GM12878 (cell line): Measurements from ENCODE around the gene TAGLN.

ENCODE experiments used
- BCL11A ChIP-seq: IDR thresholded peaks from 2 replicates; pipeline ENCODE4 v1.6.1; 2011; ENCODE audit warnings: low read depth, low read length
- E2F4 ChIP-seq: IDR thresholded peaks from 2 replicates; pipeline ENCODE4 v1.6.1; 2012; ENCODE audit warnings: low read depth, low read length, improper control_type of control experiment
- EZH2 ChIP-seq: IDR thresholded peaks from 2 replicates; pipeline ENCODE4 v1.6.1; 2012; ENCODE audit warnings: low read depth, mild to moderate bottlenecking, control low read depth, inconsistent platforms, low read length, borderline replicate concordance; ENCODE audit not compliant: control insufficient read depth
- HDAC2 ChIP-seq: fragments of 200-600 bp; sonication (generic); IDR thresholded peaks from 2 replicates; pipeline ENCODE4 v1.6.1; 2017
- MAX ChIP-seq: IDR thresholded peaks from 2 replicates; pipeline ENCODE4 v1.6.1; 2012; ENCODE audit warnings: low read depth, low read length, improper control_type of control experiment
- NBN ChIP-seq: fragments of 450-650 bp; IDR thresholded peaks from 2 replicates; pipeline ENCODE4 v1.6.1; 2016
- NFIC ChIP-seq: IDR thresholded peaks from 2 replicates; pipeline ENCODE4 v1.6.1; 2012; ENCODE audit warnings: low read depth, mild to moderate bottlenecking, inconsistent platforms, low read length, moderate library complexity
- PML ChIP-seq: IDR thresholded peaks from 2 replicates; pipeline ENCODE4 v1.6.1; 2012; ENCODE audit warnings: low read length, inconsistent platforms
- POLR2AphosphoS5 ChIP-seq: IDR thresholded peaks from 2 replicates; pipeline ENCODE4 v1.6.1; 2011; ENCODE audit warnings: mild to moderate bottlenecking, low read length, inconsistent platforms
- SUZ12 ChIP-seq: fragments of 200-600 bp; sonication (generic); IDR thresholded peaks from one replicate; pipeline ENCODE4 v1.6.1; 2018; ENCODE audit warnings: antibody characterized with exemption, mild to moderate bottlenecking; ENCODE audit not compliant: unreplicated experiment
- USF2 ChIP-seq: IDR thresholded peaks from 2 replicates; pipeline ENCODE4 v1.6.1; 2011; ENCODE audit warnings: low read depth, low read length, improper control_type of control experiment, borderline replicate concordance
- TF ChIP-seq, protein P1 (sequence below), 3 experiments: IDR thresholded peaks in 2 of 3; conservative IDR thresholded peaks in 1 of 3; 2 replicates each; pipeline ENCODE4 v1.5.1; 2011; ENCODE audit warnings: low read depth in 3 of 3, low read length in 3 of 3, mild to moderate bottlenecking in 3 of 3, control low read depth in 2 of 3, moderate library complexity in 2 of 3, inconsistent platforms in 1 of 3, mixed read lengths in 1 of 3; ENCODE audit not compliant: control insufficient read depth in 2 of 3, insufficient read depth in 1 of 3; ENCODE audit errors: extremely low read depth in 1 of 3
- TF ChIP-seq, protein P2 (sequence below): IDR thresholded peaks from 2 replicates; pipeline ENCODE4 v1.6.1; 2011; ENCODE audit warnings: mild to moderate bottlenecking, low read depth, low read length, moderate library complexity; ENCODE audit not compliant: insufficient replicate concordance
- TF ChIP-seq, protein P3 (sequence below): fragments of 450-650 bp; formaldehyde crosslinking; IDR thresholded peaks from 2 replicates; pipeline ENCODE4 v1.5.0; 2022; ENCODE audit warnings: mild to moderate bottlenecking, missing genetic modification characterization

DNA sequence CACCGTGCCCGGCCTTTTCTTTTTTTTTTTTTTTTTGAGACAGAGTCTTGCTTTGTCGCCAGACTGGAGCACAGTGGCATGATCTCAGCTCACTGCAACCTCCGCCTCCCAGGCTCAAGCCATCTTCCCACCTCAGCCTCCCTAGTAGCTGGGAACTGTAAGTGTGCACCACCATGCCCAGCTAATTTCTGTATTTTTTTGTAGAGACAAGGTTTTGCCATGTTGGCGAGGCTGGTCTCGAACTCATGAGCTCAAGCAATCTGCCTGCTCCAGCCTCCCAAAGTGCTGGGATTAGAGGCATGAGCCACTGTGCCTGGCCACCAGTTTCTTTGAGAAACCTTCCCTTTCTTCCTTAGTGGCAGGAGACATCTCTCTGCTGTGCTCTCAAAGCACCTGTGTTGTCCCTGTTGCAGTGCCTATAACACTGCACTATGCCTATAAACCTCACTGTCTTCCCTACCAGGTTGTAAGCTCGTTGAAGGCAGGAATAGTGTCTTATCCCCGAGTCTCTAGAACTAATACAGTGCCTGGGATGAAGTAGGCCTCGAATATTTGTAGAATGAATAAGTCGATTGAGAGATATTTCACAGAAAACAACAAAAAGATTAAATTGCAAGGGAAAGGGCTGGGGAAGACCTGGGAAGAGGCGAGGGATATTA lies 13.7 kb downstream of the TAGLN start:
- TF ChIP-seq NFIC (no peak), HDAC2 (no peak), EZH2 (no peak), MAX (no peak), POLR2AphosphoS5 (no peak), NBN (no peak), BCL11A (no peak), PML (no peak), E2F4 (no peak), USF2 (no peak), SUZ12 (no peak)
- TF ChIP-seq, protein P1, sequence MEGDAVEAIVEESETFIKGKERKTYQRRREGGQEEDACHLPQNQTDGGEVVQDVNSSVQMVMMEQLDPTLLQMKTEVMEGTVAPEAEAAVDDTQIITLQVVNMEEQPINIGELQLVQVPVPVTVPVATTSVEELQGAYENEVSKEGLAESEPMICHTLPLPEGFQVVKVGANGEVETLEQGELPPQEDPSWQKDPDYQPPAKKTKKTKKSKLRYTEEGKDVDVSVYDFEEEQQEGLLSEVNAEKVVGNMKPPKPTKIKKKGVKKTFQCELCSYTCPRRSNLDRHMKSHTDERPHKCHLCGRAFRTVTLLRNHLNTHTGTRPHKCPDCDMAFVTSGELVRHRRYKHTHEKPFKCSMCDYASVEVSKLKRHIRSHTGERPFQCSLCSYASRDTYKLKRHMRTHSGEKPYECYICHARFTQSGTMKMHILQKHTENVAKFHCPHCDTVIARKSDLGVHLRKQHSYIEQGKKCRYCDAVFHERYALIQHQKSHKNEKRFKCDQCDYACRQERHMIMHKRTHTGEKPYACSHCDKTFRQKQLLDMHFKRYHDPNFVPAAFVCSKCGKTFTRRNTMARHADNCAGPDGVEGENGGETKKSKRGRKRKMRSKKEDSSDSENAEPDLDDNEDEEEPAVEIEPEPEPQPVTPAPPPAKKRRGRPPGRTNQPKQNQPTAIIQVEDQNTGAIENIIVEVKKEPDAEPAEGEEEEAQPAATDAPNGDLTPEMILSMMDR (IDR thresholded peaks at IDR 0.05 in 2 of 3, conservative IDR thresholded peaks at IDR 0.05 in 1 of 3; ENCODE audit: control insufficient read depth in 2 of 3, extremely low read depth in 1 of 3, insufficient read depth in 1 of 3, low read depth in 3 of 3, low read length in 3 of 3) = no peak
- TF ChIP-seq, protein P2, sequence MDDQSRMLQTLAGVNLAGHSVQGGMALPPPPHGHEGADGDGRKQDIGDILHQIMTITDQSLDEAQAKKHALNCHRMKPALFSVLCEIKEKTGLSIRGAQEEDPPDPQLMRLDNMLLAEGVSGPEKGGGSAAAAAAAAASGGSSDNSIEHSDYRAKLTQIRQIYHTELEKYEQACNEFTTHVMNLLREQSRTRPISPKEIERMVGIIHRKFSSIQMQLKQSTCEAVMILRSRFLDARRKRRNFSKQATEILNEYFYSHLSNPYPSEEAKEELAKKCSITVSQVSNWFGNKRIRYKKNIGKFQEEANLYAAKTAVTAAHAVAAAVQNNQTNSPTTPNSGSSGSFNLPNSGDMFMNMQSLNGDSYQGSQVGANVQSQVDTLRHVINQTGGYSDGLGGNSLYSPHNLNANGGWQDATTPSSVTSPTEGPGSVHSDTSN = no peak
- TF ChIP-seq, protein P3, sequence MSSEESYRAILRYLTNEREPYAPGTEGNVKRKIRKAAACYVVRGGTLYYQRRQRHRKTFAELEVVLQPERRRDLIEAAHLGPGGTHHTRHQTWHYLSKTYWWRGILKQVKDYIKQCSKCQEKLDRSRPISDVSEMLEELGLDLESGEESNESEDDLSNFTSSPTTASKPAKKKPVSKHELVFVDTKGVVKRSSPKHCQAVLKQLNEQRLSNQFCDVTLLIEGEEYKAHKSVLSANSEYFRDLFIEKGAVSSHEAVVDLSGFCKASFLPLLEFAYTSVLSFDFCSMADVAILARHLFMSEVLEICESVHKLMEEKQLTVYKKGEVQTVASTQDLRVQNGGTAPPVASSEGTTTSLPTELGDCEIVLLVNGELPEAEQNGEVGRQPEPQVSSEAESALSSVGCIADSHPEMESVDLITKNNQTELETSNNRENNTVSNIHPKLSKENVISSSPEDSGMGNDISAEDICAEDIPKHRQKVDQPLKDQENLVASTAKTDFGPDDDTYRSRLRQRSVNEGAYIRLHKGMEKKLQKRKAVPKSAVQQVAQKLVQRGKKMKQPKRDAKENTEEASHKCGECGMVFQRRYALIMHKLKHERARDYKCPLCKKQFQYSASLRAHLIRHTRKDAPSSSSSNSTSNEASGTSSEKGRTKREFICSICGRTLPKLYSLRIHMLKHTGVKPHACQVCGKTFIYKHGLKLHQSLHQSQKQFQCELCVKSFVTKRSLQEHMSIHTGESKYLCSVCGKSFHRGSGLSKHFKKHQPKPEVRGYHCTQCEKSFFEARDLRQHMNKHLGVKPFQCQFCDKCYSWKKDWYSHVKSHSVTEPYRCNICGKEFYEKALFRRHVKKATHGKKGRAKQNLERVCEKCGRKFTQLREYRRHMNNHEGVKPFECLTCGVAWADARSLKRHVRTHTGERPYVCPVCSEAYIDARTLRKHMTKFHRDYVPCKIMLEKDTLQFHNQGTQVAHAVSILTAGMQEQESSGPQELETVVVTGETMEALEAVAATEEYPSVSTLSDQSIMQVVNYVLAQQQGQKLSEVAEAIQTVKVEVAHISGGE (CRISPR knock-in tag) = no peak
